Ishikawa (cell line): ENCODE measurements around the gene SURF6.

Source experiments
- CEBPB ChIP-seq: IDR thresholded peaks from 2 replicates; pipeline ENCODE4 v1.6.1; 2012
- CREB1 ChIP-seq: IDR thresholded peaks from 2 replicates; pipeline ENCODE4 v1.6.1; 2012; ENCODE audit warnings: low read depth
- EGR1 ChIP-seq: IDR thresholded peaks from 2 replicates; pipeline ENCODE4 v1.6.1; 2012
- EP300 ChIP-seq: IDR thresholded peaks from 2 replicates; pipeline ENCODE4 v1.6.1; 2012; ENCODE audit warnings: borderline replicate concordance
- FOXM1 ChIP-seq: IDR thresholded peaks from 2 replicates; pipeline ENCODE4 v1.6.1; 2012; ENCODE audit warnings: low read depth, borderline replicate concordance
- MAX ChIP-seq: IDR thresholded peaks from 2 replicates; pipeline ENCODE4 v1.6.1; 2012
- NFIC ChIP-seq: IDR thresholded peaks from 2 replicates; pipeline ENCODE4 v1.6.1; 2012
- RAD21 ChIP-seq: IDR thresholded peaks from 2 replicates; pipeline ENCODE4 v1.6.1; 2012; ENCODE audit warnings: low read depth
- REST ChIP-seq: IDR thresholded peaks from 2 replicates; pipeline ENCODE4 v1.6.1; 2012; ENCODE audit warnings: low read depth, mild to moderate bottlenecking
- TAF1 ChIP-seq: IDR thresholded peaks from 2 replicates; pipeline ENCODE4 v1.6.1; 2012; ENCODE audit warnings: low read depth, mild to moderate bottlenecking
- TCF12 ChIP-seq: IDR thresholded peaks from 2 replicates; pipeline ENCODE4 v1.6.1; 2012; ENCODE audit warnings: low read depth
- TEAD4 ChIP-seq: IDR thresholded peaks from 2 replicates; pipeline ENCODE4 v1.6.1; 2012
- USF1 ChIP-seq: IDR thresholded peaks from 2 replicates; pipeline ENCODE4 v1.6.1; 2012
- YY1 ChIP-seq: IDR thresholded peaks from 2 replicates; pipeline ENCODE4 v1.6.1; 2012; ENCODE audit warnings: low read depth
- ZBTB7A ChIP-seq: IDR thresholded peaks from 2 replicates; pipeline ENCODE4 v1.6.1; 2012; ENCODE audit warnings: low read depth

Gene SURF6

GRCh38 chr9:133304477-133305377 is 31.3 kb downstream of the SURF6 start:
- TF ChIP-seq TAF1 = no peak
- no peak for TF ChIP-seq TCF12

GRCh38 chr9:133304158-133304470 is 31.9 kb downstream of the SURF6 start:
- no peak for TF ChIP-seq MAX
- no peak for TF ChIP-seq REST
- no peak for TF ChIP-seq FOXM1

GRCh38 chr9:133303266-133304157 is 32.5 kb downstream of the SURF6 start:
- TF ChIP-seq REST = no peak
- no peak for TF ChIP-seq MAX

- no peak for TF ChIP-seq NFIC
- no peak for TF ChIP-seq TEAD4
- TF ChIP-seq TCF12 = no peak
- TF ChIP-seq TAF1 = no peak
- no peak for TF ChIP-seq MAX
- no peak for TF ChIP-seq CREB1
- TF ChIP-seq YY1 = no peak
- TF ChIP-seq EP300 = no peak
- TF ChIP-seq USF1 = no peak
- TF ChIP-seq FOXM1 = no peak
- no peak for TF ChIP-seq REST
- TF ChIP-seq EGR1 = no peak
- no peak for TF ChIP-seq RAD21
- TF ChIP-seq CEBPB = no peak
- TF ChIP-seq ZBTB7A = no peak
Measured at GRCh38 chr9:133301253-133302230, 34.4 kb downstream of the SURF6 start.
